B cell (primary cell): ENCODE data around the gene FKBP1A. TPM values are rescaled to one million over a fixed set of nuclear protein-coding genes. Genes with fewer than 3 reads are reported as not detected.
"Not testable (repeated sequence)": the region's sequence is repeated elsewhere in the genome, so short reads cannot be mapped to it uniquely, and the experiment has no call there.

Source experiments
- ATAC-seq: fragments of 200-7000 bp; cut with Tn5 transposase; one replicate; pipeline ENCODE4 v1.10.0; 2021; ENCODE audit warnings: low read depth, mild to moderate bottlenecking, moderate number of reproducible peaks, moderate library complexity
- CTCF ChIA-PET: fragments of 350-600 bp; sonication (Branson Sonifier 250); formaldehyde crosslinking; loops from one replicate; lab custom pipeline; 2021; ENCODE audit warnings: antibody characterized with exemption, inconsistent platforms; lab: Charles Lee
- POLR2A ChIA-PET: fragments of 350-600 bp; sonication (Branson Sonifier 250); formaldehyde crosslinking; loops from one replicate; lab custom pipeline; 2021; ENCODE audit warnings: antibody characterized with exemption; lab: Charles Lee
- DNase-seq: peaks from one replicate; pipeline ENCODE4 v3.0.0; 2013
- H2AFZ ChIP-seq: 2 replicates; pipeline ENCODE4 v1.6.1; 2012; ENCODE audit warnings: mild to moderate bottlenecking, low read depth, low read length; ENCODE audit not compliant: insufficient read depth, poor library complexity, severe bottlenecking
- H3K27ac ChIP-seq, 2 donors: 1 replicate in 1 of 2; 2 replicates in 1 of 2; pipeline ENCODE4 v1.5.1; 2012 to 2013; ENCODE audit warnings: low read length in 2 of 2, mild to moderate bottlenecking in 2 of 2, moderate library complexity in 1 of 2
- H3K27me3 ChIP-seq, 4 experiments: fragments of 200-600 bp in 1 of 4; sonication (generic) in 1 of 4; replicated peaks in 1 of 4; 1 replicate in 2 of 4; 2 replicates in 2 of 4; pipeline versions ENCODE4 v1.6.1 to v1.7.0; 2013 to 2016; ENCODE audit warnings: low read length in 3 of 4, mild to moderate bottlenecking in 2 of 4, mixed read lengths in 1 of 4, moderate library complexity in 1 of 4; ENCODE audit not compliant: insufficient read depth in 4 of 4, control insufficient read depth in 3 of 4; ENCODE audit errors: control extremely low read depth in 1 of 4
- H3K36me3 ChIP-seq, 2 experiments: replicated peaks in 1 of 2; 1 replicate in 1 of 2; 2 replicates in 1 of 2; pipeline versions ENCODE4 v1.6.1 to v1.7.1; 2013; ENCODE audit warnings: low read length in 1 of 2; ENCODE audit not compliant: insufficient read depth in 2 of 2, control insufficient read depth in 1 of 2; ENCODE audit errors: control extremely low read depth in 1 of 2, extremely low read depth in 1 of 2
- H3K4me1 ChIP-seq, 2 donors: fragments of 200-600 bp in 1 of 2; sonication (generic) in 1 of 2; 1 replicate in 1 of 2; 2 replicates in 1 of 2; pipeline versions ENCODE4 v1.5.1 to v1.6.1; 2013 to 2017; ENCODE audit warnings: low read length in 2 of 2; ENCODE audit not compliant: control insufficient read depth in 2 of 2, insufficient read depth in 2 of 2
- H3K4me2 ChIP-seq: replicated peaks from 2 replicates; pipeline ENCODE3; 2012; ENCODE audit warnings: mild to moderate bottlenecking, low read depth, low read length; ENCODE audit not compliant: poor library complexity, severe bottlenecking
- H3K4me3 ChIP-seq, 5 experiments: fragments of 200-600 bp in 1 of 5; sonication (generic) in 1 of 5; 1 replicate in 3 of 5; 2 replicates in 2 of 5; pipeline versions ENCODE4 v1.5.1 to v1.7.0; 2011 to 2016; ENCODE audit warnings: low read length in 4 of 5, mild to moderate bottlenecking in 4 of 5, low read depth in 2 of 5, control low read depth in 1 of 5, moderate library complexity in 1 of 5; ENCODE audit not compliant: insufficient read depth in 1 of 5; ENCODE audit errors: control extremely low read depth in 1 of 5, extremely low read depth in 1 of 5
- H3K79me2 ChIP-seq: fragments of 200-600 bp; sonication (generic); one replicate; pipeline ENCODE4 v1.6.0; 2016; ENCODE audit warnings: low read length; ENCODE audit not compliant: control insufficient read depth, insufficient read depth
- H3K9ac ChIP-seq: fragments of 200-600 bp; sonication (generic); 2 replicates; pipeline ENCODE4 v1.6.1; 2017; ENCODE audit warnings: mild to moderate bottlenecking, low read length, moderate library complexity
- H3K9me3 ChIP-seq, 3 donors: one replicate each; pipeline versions ENCODE4 v1.6.1 to v1.7.1; 2013; ENCODE audit warnings: low read length in 2 of 3; ENCODE audit not compliant: control insufficient read depth in 2 of 3, insufficient read depth in 1 of 3; ENCODE audit errors: control extremely low read depth in 1 of 3
- H4K20me1 ChIP-seq: 2 replicates; pipeline ENCODE4 v1.6.0; 2012; ENCODE audit warnings: mild to moderate bottlenecking, low read length; ENCODE audit not compliant: insufficient read depth, control insufficient read depth, poor library complexity, severe bottlenecking
- H3K27ac Mint-ChIP-seq: one replicate; pipeline ENCODE4 v1.8.0; 2021; ENCODE audit warnings: mixed read lengths
- H3K27me3 Mint-ChIP-seq: one replicate; pipeline ENCODE4 v1.8.0; 2021; ENCODE audit warnings: mixed read lengths
- H3K4me1 Mint-ChIP-seq: one replicate; pipeline ENCODE4 v1.8.0; 2021; ENCODE audit warnings: mixed read lengths
- H3K4me3 Mint-ChIP-seq: one replicate; pipeline ENCODE4 v1.8.0; 2021; ENCODE audit warnings: mixed read lengths
- H3K9me3 Mint-ChIP-seq: one replicate; pipeline ENCODE4 v1.8.0; 2022; ENCODE audit warnings: mixed read lengths; ENCODE audit not compliant: insufficient read depth
- EZH2 ChIP-seq: IDR thresholded peaks from 2 replicates; pipeline ENCODE4 v1.6.1; 2012; ENCODE audit warnings: borderline replicate concordance, low read depth, mild to moderate bottlenecking, moderate library complexity, low read length; ENCODE audit not compliant: insufficient read depth, poor library complexity, severe bottlenecking
- WGBS: methylation state at CpG from one replicate; pipeline ENCODE4 v1.1.5; 2013; ENCODE audit warnings: missing lambda C conversion rate; ENCODE audit not compliant: insufficient coverage; 5-methylcytosine and 5-hydroxymethylcytosine counted together
- intact Hi-C: fragments of 100-400 bp; cut with micrococcal nuclease; formaldehyde crosslinking; loops from one replicate; pipeline ENCODE4 v1.10.0; 2022
- polyA plus RNA-seq: library from polyadenylated mRNA; depleted of rRNA; stranded (reverse); fragments of >200 nt; gene quantifications from 2 replicates; pipeline ENCODE4 v1.2.3, GENCODE V29; 2012
- total RNA-seq, 2 donors: library from RNA; stranded (reverse); fragments of 120-200 nt in 1 of 2; gene quantifications; 1 replicate in 1 of 2; 2 replicates in 1 of 2; pipeline versions ENCODE4 v1.2.3 to v1.2.4, GENCODE V29; 2013 to 2022
- TF ChIP-seq, protein P1 (sequence below): fragments of 200-600 bp; IDR thresholded peaks from one replicate; pipeline ENCODE4 v1.8.0; 2022; ENCODE audit warnings: antibody characterized with exemption, mild to moderate bottlenecking

The FKBP1A gene
- total and polyA plus RNA-seq, 2 donors (not counting 1 experiment from before 2014, with no cell fraction given), result 86.3 to 86.7 TPM

GRCh38 chr20:1345030-1345755, 47.7 kb downstream of the FKBP1A start:
- no peaks in the 10 kb centered on the region for H4K20me1 ChIP-seq
- TF ChIP-seq, protein P1, sequence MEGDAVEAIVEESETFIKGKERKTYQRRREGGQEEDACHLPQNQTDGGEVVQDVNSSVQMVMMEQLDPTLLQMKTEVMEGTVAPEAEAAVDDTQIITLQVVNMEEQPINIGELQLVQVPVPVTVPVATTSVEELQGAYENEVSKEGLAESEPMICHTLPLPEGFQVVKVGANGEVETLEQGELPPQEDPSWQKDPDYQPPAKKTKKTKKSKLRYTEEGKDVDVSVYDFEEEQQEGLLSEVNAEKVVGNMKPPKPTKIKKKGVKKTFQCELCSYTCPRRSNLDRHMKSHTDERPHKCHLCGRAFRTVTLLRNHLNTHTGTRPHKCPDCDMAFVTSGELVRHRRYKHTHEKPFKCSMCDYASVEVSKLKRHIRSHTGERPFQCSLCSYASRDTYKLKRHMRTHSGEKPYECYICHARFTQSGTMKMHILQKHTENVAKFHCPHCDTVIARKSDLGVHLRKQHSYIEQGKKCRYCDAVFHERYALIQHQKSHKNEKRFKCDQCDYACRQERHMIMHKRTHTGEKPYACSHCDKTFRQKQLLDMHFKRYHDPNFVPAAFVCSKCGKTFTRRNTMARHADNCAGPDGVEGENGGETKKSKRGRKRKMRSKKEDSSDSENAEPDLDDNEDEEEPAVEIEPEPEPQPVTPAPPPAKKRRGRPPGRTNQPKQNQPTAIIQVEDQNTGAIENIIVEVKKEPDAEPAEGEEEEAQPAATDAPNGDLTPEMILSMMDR, result no peak
- no peak for TF ChIP-seq EZH2
- WGBS, result 89% methylated on average over 4 of the region's 4 CpGs
- H3K4me3 Mint-ChIP-seq, result no peak overlapping the region
- H3K4me1 Mint-ChIP-seq, result peaks cover 3% of the 10 kb centered on the region
- H3K9ac ChIP-seq, result no peak overlapping the region
- intact Hi-C loops, result no loop called here
- no peaks in the 10 kb centered on the region for H3K27me3 ChIP-seq
- H3K27ac ChIP-seq, result no peak overlapping the region
- peaks cover 6% of the 10 kb centered on the region for H3K9me3 Mint-ChIP-seq
- ATAC-seq (no peak), DNase-seq (no peak)
- H3K9me3 ChIP-seq, result peaks cover 0 to 3% (median 3%) of the 10 kb centered on the region in 3 donors
- POLR2A ChIA-PET, result no interaction called here
- H2AFZ ChIP-seq, result no peak overlapping the region
- H3K4me1 ChIP-seq, result no peaks in the 10 kb centered on the region
- H3K4me2 ChIP-seq, result no peak overlapping the region
- H3K4me3 ChIP-seq, result no peak overlapping the region
- no peaks in the 10 kb centered on the region for H3K79me2 ChIP-seq
- H3K27me3 Mint-ChIP-seq, result no peaks in the 10 kb centered on the region
- H3K36me3 ChIP-seq, result peaks cover 0 to 2% of the 10 kb centered on the region in 2 experiments
- CTCF ChIA-PET, result no interaction called here
- no peak overlapping the region for H3K27ac Mint-ChIP-seq

GRCh38 chr20:1343446-1344124, 49.3 kb downstream of the FKBP1A start:
- not testable (repeated sequence) for H3K4me3 ChIP-seq, H3K9ac ChIP-seq, H3K27ac Mint-ChIP-seq

More at GRCh38 chr20:1343446-1344124, 49.3 kb downstream of the FKBP1A start:
- H3K27me3 Mint-ChIP-seq, DNase-seq, H3K4me1 ChIP-seq, H3K9me3 ChIP-seq, H2AFZ ChIP-seq, H3K79me2 ChIP-seq, H3K27me3 ChIP-seq, H3K9me3 Mint-ChIP-seq, ATAC-seq, H3K4me1 Mint-ChIP-seq, intact Hi-C loops, H3K36me3 ChIP-seq, H3K27ac ChIP-seq, H3K4me2 ChIP-seq, H4K20me1 ChIP-seq, H3K4me3 Mint-ChIP-seq: not testable (repeated sequence)
- CTCF ChIA-PET, result interaction anchor here (0.8 kb wide), 1 partner anchor 95 kb away, joined by 3 read pairs; no protein-coding TSS in a partner anchor
- POLR2A ChIA-PET, result interaction anchor here (0.6 kb wide), 1 partner anchor 1465 kb away, joined by 3 read pairs; no protein-coding TSS in a partner anchor
- WGBS, result 98% methylated on average over 5 of the region's 8 CpGs
